ENCODE results near the gene TET1. TPM values are rescaled to one million over a fixed set of nuclear protein-coding genes. Genes with fewer than 3 reads are reported as not detected.

TET1 gene
- total and polyA plus RNA-seq, 2 of the 13 experiments (the other 11 are each of a cell fraction or from before 2014, with no cell fraction given), result 6.9 to 7.3 TPM

DNA sequence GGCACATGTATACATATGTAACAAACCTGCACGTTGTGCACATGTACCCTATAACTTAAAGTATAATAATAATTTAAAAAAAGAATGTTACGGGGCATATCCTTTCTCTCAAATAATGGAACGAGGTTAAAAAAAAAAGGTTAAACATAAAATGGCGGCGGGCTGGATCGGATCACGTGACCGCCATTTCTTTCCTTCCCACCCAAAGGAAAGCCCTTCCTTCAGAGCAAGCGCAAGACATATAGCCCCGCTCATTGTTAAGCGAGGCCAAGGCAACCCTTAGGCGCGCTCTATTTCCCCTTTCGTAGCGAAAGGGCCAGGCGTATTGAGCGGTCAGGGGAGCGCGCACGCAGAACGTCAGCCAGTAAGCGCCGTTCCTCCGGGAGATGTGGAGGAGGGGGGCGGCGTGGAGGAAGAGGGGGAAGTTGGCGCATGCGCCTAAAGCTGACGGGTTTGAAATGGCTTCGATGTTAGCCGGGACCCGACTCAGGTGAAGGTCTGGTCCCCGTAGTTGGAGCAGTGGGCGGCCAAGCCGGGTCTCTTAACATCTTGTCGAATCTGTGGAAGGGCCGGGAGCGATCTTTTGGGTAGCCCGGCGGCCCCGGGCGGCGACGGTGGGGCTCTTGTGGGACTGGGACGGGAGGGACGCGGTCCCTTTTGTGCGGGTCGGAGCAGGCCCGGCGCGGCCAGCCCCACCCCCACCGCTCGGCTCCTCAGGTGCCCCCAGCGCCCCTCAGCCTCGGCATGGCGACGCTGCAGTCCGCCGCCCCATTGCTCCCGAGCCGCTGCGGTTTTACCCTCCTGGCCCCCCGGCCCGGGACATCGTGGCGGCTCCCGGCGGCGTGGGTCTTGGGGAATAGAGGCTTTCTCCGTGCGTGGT is 160.9 kb downstream of the TET1 start, which contains the start of gene CCAR1 (continued):
- TF ChIP-seq, protein P1, sequence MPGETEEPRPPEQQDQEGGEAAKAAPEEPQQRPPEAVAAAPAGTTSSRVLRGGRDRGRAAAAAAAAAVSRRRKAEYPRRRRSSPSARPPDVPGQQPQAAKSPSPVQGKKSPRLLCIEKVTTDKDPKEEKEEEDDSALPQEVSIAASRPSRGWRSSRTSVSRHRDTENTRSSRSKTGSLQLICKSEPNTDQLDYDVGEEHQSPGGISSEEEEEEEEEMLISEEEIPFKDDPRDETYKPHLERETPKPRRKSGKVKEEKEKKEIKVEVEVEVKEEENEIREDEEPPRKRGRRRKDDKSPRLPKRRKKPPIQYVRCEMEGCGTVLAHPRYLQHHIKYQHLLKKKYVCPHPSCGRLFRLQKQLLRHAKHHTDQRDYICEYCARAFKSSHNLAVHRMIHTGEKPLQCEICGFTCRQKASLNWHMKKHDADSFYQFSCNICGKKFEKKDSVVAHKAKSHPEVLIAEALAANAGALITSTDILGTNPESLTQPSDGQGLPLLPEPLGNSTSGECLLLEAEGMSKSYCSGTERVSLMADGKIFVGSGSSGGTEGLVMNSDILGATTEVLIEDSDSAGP (CRISPR knock-in tag; IDR thresholded peaks at IDR 0.05; ENCODE audit: borderline replicate concordance), result peak; percentile 87; the same call in 1 of the 2 replicates
- TF ChIP-seq, protein P2, sequence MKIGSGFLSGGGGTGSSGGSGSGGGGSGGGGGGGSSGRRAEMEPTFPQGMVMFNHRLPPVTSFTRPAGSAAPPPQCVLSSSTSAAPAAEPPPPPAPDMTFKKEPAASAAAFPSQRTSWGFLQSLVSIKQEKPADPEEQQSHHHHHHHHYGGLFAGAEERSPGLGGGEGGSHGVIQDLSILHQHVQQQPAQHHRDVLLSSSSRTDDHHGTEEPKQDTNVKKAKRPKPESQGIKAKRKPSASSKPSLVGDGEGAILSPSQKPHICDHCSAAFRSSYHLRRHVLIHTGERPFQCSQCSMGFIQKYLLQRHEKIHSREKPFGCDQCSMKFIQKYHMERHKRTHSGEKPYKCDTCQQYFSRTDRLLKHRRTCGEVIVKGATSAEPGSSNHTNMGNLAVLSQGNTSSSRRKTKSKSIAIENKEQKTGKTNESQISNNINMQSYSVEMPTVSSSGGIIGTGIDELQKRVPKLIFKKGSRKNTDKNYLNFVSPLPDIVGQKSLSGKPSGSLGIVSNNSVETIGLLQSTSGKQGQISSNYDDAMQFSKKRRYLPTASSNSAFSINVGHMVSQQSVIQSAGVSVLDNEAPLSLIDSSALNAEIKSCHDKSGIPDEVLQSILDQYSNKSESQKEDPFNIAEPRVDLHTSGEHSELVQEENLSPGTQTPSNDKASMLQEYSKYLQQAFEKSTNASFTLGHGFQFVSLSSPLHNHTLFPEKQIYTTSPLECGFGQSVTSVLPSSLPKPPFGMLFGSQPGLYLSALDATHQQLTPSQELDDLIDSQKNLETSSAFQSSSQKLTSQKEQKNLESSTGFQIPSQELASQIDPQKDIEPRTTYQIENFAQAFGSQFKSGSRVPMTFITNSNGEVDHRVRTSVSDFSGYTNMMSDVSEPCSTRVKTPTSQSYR (CRISPR knock-in tag; IDR thresholded peaks at IDR 0.05; ENCODE audit: borderline replicate concordance), result peak; percentile 76
- TF ChIP-seq, protein P3, sequence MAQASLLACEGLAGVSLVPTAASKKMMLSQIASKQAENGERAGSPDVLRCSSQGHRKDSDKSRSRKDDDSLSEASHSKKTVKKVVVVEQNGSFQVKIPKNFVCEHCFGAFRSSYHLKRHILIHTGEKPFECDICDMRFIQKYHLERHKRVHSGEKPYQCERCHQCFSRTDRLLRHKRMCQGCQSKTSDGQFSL (CRISPR knock-in tag; IDR thresholded peaks at IDR 0.05), result no peak
- TF ChIP-seq PPARG (CRISPR knock-in tag; conservative IDR thresholded peaks at IDR 0.05) (no peak; the same call in 1 of the 2 replicates), GTF3A (CRISPR knock-in tag; conservative IDR thresholded peaks at IDR 0.05) (peak; percentile 73; the same call in 1 of the 2 replicates), PHB2 (IDR thresholded peaks at IDR 0.05; ENCODE audit: partially characterized antibody) (no peak), SAFB2 (CRISPR knock-in tag; IDR thresholded peaks at IDR 0.05; ENCODE audit: borderline replicate concordance, low read depth) (no peak), ZNF674 (CRISPR knock-in tag; IDR thresholded peaks at IDR 0.05; ENCODE audit: low read depth) (no peak), NFRKB (IDR thresholded peaks at IDR 0.05) (no peak), HES4 (CRISPR knock-in tag; IDR thresholded peaks at IDR 0.05; ENCODE audit: borderline replicate concordance) (no peak), ZNF10 (CRISPR knock-in tag; IDR thresholded peaks at IDR 0.05; ENCODE audit: borderline replicate concordance, low read depth) (no peak), NCOA2 (CRISPR knock-in tag; IDR thresholded peaks at IDR 0.05) (no peak), ARNT (IDR thresholded peaks at IDR 0.05) (no peak), MXD4 (CRISPR knock-in tag; IDR thresholded peaks at IDR 0.05) (peak; percentile 68; the same call in 1 of the 2 replicates)
- TF ChIP-seq, protein P4, sequence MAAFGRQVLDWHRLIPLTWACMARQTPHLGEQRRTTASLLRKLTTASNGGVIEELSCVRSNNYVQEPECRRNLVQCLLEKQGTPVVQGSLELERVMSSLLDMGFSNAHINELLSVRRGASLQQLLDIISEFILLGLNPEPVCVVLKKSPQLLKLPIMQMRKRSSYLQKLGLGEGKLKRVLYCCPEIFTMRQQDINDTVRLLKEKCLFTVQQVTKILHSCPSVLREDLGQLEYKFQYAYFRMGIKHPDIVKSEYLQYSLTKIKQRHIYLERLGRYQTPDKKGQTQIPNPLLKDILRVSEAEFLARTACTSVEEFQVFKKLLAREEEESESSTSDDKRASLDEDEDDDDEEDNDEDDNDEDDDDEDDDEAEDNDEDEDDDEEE (CRISPR knock-in tag; IDR thresholded peaks at IDR 0.05), result no peak

Data from HepG2 (cell line).